OCI-LY7 (cell line): ENCODE data around the gene COL20A1. TPM values are rescaled to one million over a fixed set of nuclear protein-coding genes. Genes with fewer than 3 reads are reported as not detected.
A peak's percentile ranks its signal among the peaks of the same experiment; 100 is the strongest.

ENCODE experiments used
- BruUV-seq: library from RNA; stranded (reverse); fragments of 400-500 nt; replicated peaks from 2 replicates; lab custom pipeline; 2021; lab: Mats Ljungman, UMichigan
- CTCF ChIA-PET: fragments of 300-600 bp; sonication (Branson Sonifier 250); formaldehyde crosslinking; loops from one replicate; lab custom pipeline; 2022; ENCODE audit warnings: antibody characterized with exemption; ENCODE audit not compliant: unreplicated experiment; lab: Charles Lee
- POLR2A ChIA-PET: fragments of 300-600 bp; sonication (Branson Sonifier 250); formaldehyde crosslinking; loops from one replicate; lab custom pipeline; 2022; ENCODE audit warnings: antibody characterized with exemption; lab: Charles Lee
- DNase-seq: peaks from one replicate; pipeline ENCODE4 v3.0.0-alpha.2; 2015; ENCODE audit warnings: low spot score
- H2AFZ ChIP-seq: fragments of 200-600 bp; sonication (generic), shearing (Covaris generic); 2 replicates; pipeline ENCODE4 v1.6.1; 2014; ENCODE audit warnings: mild to moderate bottlenecking, antibody characterized with exemption, low read length, moderate library complexity
- H3K27ac ChIP-seq: fragments of 200-600 bp; sonication (generic); 2 replicates; pipeline ENCODE4 v1.5.1; 2014; ENCODE audit warnings: mixed run types, low read depth, mild to moderate bottlenecking, moderate library complexity, low read length, inconsistent platforms; ENCODE audit not compliant: poor library complexity, severe bottlenecking
- H3K36me3 ChIP-seq: fragments of 200-600 bp; sonication (generic); 2 replicates; pipeline ENCODE4 v1.6.1; 2014; ENCODE audit warnings: mild to moderate bottlenecking, antibody characterized with exemption, low read length, moderate library complexity, mixed read lengths; ENCODE audit not compliant: insufficient read depth
- H3K4me1 ChIP-seq: fragments of 200-600 bp; sonication (generic); 2 replicates; pipeline ENCODE4 v1.5.1; 2014; ENCODE audit warnings: mild to moderate bottlenecking, low read length; ENCODE audit not compliant: insufficient read depth, poor library complexity, severe bottlenecking
- H3K4me2 ChIP-seq: fragments of 200-600 bp; sonication (generic); 2 replicates; pipeline ENCODE4 v1.6.1; 2014; ENCODE audit warnings: mild to moderate bottlenecking, low read length
- H3K4me3 ChIP-seq: fragments of 200-600 bp; sonication (generic); 2 replicates; pipeline ENCODE4 v1.5.1; 2014; ENCODE audit warnings: mild to moderate bottlenecking, low read depth, low read length; ENCODE audit not compliant: poor library complexity, severe bottlenecking
- H3K79me2 ChIP-seq: fragments of 200-600 bp; sonication (generic); 2 replicates; pipeline ENCODE4 v1.6.1; 2016; ENCODE audit warnings: low read depth, mild to moderate bottlenecking, low read length, moderate library complexity, mixed read lengths; ENCODE audit not compliant: insufficient read depth
- H3K9me2 ChIP-seq: fragments of 200-600 bp; sonication (generic); 2 replicates; pipeline ENCODE4 v1.6.1; 2016; ENCODE audit warnings: mild to moderate bottlenecking, low read length, mixed read lengths; ENCODE audit not compliant: insufficient read depth
- H3K9me3 ChIP-seq: fragments of 200-600 bp; sonication (generic); 2 replicates; pipeline ENCODE4 v1.6.1; 2014; ENCODE audit warnings: mild to moderate bottlenecking, mixed run types, low read length, mixed read lengths
- H4K20me1 ChIP-seq: fragments of 200-600 bp; sonication (generic); 2 replicates; pipeline ENCODE4 v1.6.1; 2014; ENCODE audit warnings: mild to moderate bottlenecking, antibody characterized with exemption, low read length, moderate library complexity, mixed read lengths; ENCODE audit not compliant: insufficient read depth
- CTCF ChIP-seq: fragments of 200-600 bp; sonication (generic); conservative IDR thresholded peaks from 2 replicates; pipeline ENCODE4 v1.5.1; 2014; ENCODE audit warnings: mild to moderate bottlenecking, antibody characterized with exemption, low read length, moderate library complexity, mixed read lengths
- EZH2phosphoT487 ChIP-seq: fragments of 200-600 bp; sonication (generic); IDR thresholded peaks from 2 replicates; pipeline ENCODE4 v1.6.1; 2018; ENCODE audit warnings: low read depth, borderline replicate concordance, mild to moderate bottlenecking, mixed run types, antibody characterized with exemption, low read length, moderate library complexity, mixed read lengths
- intact Hi-C: fragments of 100-400 bp; cut with micrococcal nuclease; formaldehyde crosslinking; loops from one replicate; pipeline ENCODE4 v1.10.0; 2022; ENCODE audit not compliant: unreplicated experiment
- total RNA-seq, 2 experiments: library from RNA; depleted of rRNA in 1 of 2; stranded (reverse); fragments of >200 nt in 1 of 2; shearing (Covaris generic) in 1 of 2; gene quantifications; 2 replicates each; pipeline ENCODE4 v1.2.3, GENCODE V29; 2014 to 2022

Gene COL20A1
- total RNA-seq, 2 experiments from 2014 or later, result 0.15 TPM; not detected in 1

GRCh38 chr20:63273635-63274380 lies 19.2 kb upstream of the COL20A1 start:
- peaks cover 17% of the 10 kb centered on the region for H3K4me1 ChIP-seq
- DNase-seq, result no peak
- H3K9me2 ChIP-seq, result no peaks in the 10 kb centered on the region
- H3K27ac ChIP-seq, result no peak overlapping the region
- no peak overlapping the region for H2AFZ ChIP-seq
- BruUV-seq, result TSS peak; percentile 82
- no peaks in the 10 kb centered on the region for H3K9me3 ChIP-seq
- ChIA-PET POLR2A (no interaction called here), CTCF (no interaction called here)
- intact Hi-C loops, result loop anchor here (5.0 kb wide), 1 partner anchor 57 kb away; the partner anchor contains the start of gene YTHDF1
- TF ChIP-seq CTCF (no peak), EZH2phosphoT487 (no peak)
- peaks cover 30% of the 10 kb centered on the region; the same call in 1 of the 2 replicates for H3K36me3 ChIP-seq
- peak overlapping the region; percentile 100 for H3K4me3 ChIP-seq
- peaks cover 10% of the 10 kb centered on the region; the same call in 1 of the 2 replicates for H4K20me1 ChIP-seq
- H3K4me2 ChIP-seq, result peak overlapping the region; percentile 90
- H3K79me2 ChIP-seq, result peaks cover 24% of the 10 kb centered on the region

DNA sequence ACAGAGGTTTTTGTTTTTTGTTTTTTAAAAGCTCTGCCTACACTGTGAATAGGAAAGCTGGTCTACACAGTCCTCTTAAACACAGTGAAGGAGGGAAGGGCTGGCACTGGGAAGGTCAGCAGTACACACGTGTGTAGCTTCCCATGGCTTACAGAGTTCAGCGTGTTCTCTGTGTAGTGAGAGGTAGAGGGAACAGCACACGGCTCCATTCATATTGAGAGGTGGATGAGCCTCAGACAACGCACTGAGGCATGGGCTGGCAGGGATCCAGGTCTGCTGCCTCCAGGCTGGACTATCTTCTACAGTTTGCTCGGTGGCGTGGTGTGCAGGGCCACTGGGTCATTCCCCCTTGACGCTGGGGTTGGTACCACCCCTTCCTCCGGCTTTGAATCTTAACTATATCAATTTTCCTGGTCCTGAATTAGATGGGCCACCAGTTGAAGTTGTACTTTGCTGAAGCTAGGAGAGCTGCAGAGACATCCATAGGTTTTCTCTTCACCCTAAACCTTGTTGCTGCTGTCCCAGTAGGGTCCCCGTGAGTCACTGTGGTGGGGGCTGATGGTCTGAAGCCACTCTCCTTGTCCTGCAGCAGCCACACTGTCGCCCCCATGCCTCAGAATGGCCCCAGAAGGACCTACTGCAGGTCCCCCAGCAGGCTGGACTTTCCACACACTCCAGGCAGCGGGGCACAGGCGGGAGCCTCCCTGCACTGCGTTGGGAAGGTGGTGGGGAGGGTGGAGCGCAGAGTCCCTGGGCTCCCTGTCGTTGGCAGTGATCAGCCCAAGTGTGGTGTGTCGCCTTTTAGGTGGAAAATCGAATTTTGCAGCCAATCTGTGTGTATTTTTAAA lies 18.4 kb upstream of the COL20A1 start:
- no peak overlapping the region for H2AFZ ChIP-seq
- peaks cover 37% of the 10 kb centered on the region; the same call in 1 of the 2 replicates for H3K36me3 ChIP-seq
- H3K79me2 ChIP-seq, result peaks cover 24% of the 10 kb centered on the region
- H3K27ac ChIP-seq, result no peak overlapping the region
- no peak for DNase-seq
- H4K20me1 ChIP-seq, result peaks cover 10% of the 10 kb centered on the region; the same call in 1 of the 2 replicates
- peak overlapping the region; percentile 26; the same call in 1 of the 2 replicates for H3K4me2 ChIP-seq
- intact Hi-C loops, result loop anchor here (5.0 kb wide), 1 partner anchor 57 kb away; the partner anchor contains the start of gene YTHDF1
- ChIA-PET POLR2A (no interaction called here), CTCF (no interaction called here)
- H3K4me1 ChIP-seq, result peaks cover 17% of the 10 kb centered on the region
- no peak overlapping the region for H3K4me3 ChIP-seq
- no peaks in the 10 kb centered on the region for H3K9me2 ChIP-seq
- BruUV-seq, result no TSS peak
- no peaks in the 10 kb centered on the region for H3K9me3 ChIP-seq
- TF ChIP-seq CTCF, result no peak
- no peak for TF ChIP-seq EZH2phosphoT487
